ENCODE measurements around the gene ARHGAP22. TPM values are rescaled to one million over a fixed set of nuclear protein-coding genes. Genes with fewer than 3 reads are reported as not detected.

Gene ARHGAP22
- total and polyA plus RNA-seq, 2 experiments from 2014 or later: 4.8 to 10.7 TPM

- TF ChIP-seq REST (IDR thresholded peaks at IDR 0.05; ENCODE audit: unreplicated experiment) (no peak), CREB1 (CRISPR knock-in tag; IDR thresholded peaks at IDR 0.05; ENCODE audit: low read depth) (no peak), POLR2AphosphoS5 (IDR thresholded peaks at IDR 0.05; ENCODE audit: low read depth) (no peak), STAT1 (IDR thresholded peaks at IDR 0.05; ENCODE audit: unreplicated experiment) (no peak), CTCF (conservative IDR thresholded peaks at IDR 0.05; ENCODE audit: low read depth in 2 of 2) (no peak), NANOG (IDR thresholded peaks at IDR 0.05; ENCODE audit: borderline replicate concordance) (no peak), ZNF114 (CRISPR knock-in tag; IDR thresholded peaks at IDR 0.05) (no peak), EZH2phosphoT487 (IDR thresholded peaks at IDR 0.05; ENCODE audit: unreplicated experiment) (no peak), EZH2 (IDR thresholded peaks at IDR 0.05; ENCODE audit: low read depth, unreplicated experiment) (no peak), JUNB (IDR thresholded peaks at IDR 0.05; ENCODE audit: unreplicated experiment) (no peak), ZNF331 (CRISPR knock-in tag; IDR thresholded peaks at IDR 0.05; ENCODE audit: low read depth) (no peak)
- TF ChIP-seq, protein P1, sequence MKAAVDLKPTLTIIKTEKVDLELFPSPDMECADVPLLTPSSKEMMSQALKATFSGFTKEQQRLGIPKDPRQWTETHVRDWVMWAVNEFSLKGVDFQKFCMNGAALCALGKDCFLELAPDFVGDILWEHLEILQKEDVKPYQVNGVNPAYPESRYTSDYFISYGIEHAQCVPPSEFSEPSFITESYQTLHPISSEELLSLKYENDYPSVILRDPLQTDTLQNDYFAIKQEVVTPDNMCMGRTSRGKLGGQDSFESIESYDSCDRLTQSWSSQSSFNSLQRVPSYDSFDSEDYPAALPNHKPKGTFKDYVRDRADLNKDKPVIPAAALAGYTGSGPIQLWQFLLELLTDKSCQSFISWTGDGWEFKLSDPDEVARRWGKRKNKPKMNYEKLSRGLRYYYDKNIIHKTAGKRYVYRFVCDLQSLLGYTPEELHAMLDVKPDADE (IDR thresholded peaks at IDR 0.05): no peak
Observed at GRCh38 chr10:48470893-48471805, 133.7 kb downstream of the ARHGAP22 start (continued).

Measured in GM23338 (cell line).